ENCODE results near the gene MZT2A.
"Not testable (repeated sequence)": the region's sequence is repeated elsewhere in the genome, so short reads cannot be mapped to it uniquely, and the experiment has no call there.

The MZT2A gene

DNA sequence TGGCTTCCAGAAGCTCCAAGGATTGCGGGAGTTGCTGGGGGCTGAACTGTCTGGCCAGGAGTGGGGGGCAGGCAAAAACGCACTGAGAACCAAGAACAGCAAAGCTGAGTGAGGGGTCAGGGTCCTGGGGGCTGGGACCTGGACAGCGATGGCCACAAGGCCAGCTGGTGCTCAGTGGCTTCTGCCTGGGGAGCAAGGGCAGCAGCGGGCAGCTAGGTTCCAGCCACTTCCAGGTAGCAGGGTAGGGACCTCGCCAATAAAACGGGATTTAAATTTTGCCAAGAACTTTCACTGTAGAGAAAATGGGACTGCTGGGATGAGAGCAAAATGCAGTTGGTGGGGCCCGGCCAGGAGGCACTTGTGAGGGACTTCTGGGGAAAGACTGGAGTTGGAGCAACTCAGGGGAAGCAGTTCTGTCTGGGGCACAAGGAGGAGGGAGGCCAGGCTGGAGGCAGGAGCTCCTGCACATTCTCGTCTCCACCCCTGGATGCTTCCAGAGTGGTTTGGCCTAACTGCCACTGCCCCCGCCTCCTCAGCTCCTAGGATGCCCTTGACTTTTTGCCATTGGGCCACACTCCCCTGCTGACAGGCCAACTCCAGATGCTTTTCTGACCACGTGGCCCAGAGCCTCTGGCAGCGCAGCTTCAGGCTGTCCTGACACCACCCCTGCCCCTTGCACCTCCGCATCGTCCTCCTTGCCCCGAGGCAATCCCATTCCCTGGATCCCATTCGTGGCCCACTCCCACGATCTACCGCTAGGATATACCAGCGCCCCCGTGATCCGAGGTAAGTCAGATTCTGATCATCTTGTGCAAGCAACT lies 30.0 kb upstream of the MZT2A start:
- DNase-seq (ENCODE audit: low read depth, low spot score) = no peak
- no peak overlapping the region for H3K4me3 ChIP-seq (ENCODE audit: low read length)

DNA sequence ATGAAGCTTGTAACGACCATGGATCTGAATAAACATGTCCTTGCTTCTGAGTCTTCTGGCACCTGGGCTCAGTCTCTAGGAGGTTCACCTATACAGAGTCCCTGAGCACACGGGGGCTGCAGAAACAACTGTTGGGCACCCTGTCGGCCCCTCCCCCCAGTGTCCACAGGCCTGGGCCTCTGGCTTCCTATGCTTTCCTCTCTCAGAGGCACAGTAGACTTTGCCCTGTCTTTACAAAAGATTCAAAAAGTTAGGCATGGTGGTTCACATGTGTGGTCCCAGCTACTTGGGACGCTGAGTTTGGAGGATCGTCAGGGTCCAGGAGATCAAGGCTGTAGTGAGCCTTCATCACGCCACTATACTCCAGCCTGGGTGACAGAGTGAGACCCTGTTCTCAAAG lies 29.3 kb upstream of the MZT2A start:
- DNase-seq (ENCODE audit: low read depth, low spot score); H3K4me3 ChIP-seq (ENCODE audit: low read length): not testable (repeated sequence)

DNA sequence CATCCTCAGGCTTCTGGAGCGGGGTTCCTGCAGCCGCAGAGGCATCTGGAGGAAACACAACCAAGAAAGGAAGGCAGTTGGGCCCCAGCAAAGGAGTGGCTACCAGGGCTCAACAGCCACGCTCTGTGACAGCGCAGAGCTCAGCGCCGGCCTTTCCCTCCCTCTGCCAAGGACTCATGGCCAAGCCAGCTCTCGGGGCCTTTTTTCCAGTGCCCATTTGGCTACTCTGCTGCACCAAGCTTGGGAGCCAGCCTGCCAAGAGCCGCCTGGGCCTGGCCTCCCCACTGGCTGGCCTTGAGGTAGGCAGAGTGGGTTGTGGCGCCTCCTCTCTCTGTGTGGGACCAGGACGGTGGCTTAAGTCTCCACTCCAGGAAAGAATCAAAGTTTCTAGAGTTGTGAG lies 28.3 kb upstream of the MZT2A start:
- DNase-seq (ENCODE audit: low read depth, low spot score) = no peak
- no peak overlapping the region for H3K4me3 ChIP-seq (ENCODE audit: low read length)

DNA sequence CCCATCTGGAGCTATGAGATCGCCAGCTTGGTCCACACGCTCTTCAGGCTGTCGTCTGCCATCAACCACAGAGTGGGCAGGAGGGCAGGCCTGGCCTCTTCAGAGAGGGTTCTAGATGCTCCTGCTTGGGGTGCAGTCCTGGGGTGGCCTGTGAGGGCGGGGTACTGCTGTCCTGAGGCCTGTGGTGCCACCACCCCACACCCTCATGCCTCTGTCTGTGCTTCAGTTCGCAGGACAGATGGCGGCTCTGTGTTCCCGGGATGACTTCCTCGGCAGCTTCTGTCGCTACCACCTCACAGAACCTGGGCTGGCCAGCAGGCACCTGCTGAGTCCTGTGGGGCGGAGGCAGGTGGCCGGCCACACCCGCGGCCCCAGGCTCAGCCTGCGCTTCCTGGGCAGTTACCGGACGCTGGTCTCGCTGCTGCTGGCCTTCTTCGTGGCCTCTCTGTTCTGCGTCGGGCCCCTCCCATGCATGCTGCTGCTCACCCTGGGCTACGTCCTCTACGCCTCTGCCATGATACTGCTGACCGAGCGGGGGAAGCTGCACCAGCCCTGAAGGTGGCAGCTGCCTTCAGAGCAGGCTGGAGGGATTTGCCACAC lies 27.8 kb upstream of the MZT2A start:
- H3K4me3 ChIP-seq (ENCODE audit: low read length); DNase-seq (ENCODE audit: low read depth, low spot score): not testable (repeated sequence)

DNA sequence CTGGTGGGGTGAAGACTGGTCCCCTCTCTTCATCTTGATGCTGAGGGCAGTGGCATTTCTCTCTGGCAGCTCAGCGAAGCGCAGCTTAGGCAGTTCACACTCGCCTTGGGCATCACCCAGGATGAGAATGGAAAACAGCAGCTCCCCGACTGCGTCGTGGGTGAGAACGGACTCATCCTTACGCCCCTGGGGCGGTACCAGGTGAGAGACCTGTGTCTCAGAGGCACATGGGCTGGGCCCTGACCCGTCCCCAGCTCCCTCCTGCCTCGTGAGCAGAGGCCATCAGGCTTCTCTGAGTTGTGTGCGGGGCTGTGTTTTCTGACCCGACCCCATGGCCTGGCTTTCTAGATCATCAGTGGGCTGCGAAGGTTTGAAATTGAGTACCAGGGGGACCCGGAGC lies 27.3 kb upstream of the MZT2A start:
- H3K4me3 ChIP-seq (ENCODE audit: low read length) = no peak overlapping the region
- no peak for DNase-seq (ENCODE audit: low read depth, low spot score)

DNA sequence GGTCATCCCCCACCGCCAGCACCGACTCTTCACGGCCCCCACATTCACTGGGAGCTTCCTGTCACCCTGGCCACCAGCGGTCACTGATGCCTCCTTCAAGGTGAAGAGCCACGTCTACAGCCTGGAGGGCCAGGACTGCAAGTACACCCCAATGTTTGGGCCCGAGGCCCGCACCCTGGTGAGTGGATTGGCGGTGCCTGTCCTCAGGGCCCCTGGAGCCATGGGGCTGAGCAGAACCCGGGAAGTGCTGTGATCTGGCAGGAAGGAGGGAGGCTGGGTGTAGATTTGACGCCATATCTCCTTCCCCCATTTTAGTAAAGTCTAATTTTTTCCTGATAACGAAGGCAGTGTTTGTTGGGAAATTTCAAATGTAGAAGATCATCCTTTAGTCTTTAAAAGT lies 26.3 kb upstream of the MZT2A start:
- not testable (repeated sequence) for DNase-seq (ENCODE audit: low read depth, low spot score)

DNA sequence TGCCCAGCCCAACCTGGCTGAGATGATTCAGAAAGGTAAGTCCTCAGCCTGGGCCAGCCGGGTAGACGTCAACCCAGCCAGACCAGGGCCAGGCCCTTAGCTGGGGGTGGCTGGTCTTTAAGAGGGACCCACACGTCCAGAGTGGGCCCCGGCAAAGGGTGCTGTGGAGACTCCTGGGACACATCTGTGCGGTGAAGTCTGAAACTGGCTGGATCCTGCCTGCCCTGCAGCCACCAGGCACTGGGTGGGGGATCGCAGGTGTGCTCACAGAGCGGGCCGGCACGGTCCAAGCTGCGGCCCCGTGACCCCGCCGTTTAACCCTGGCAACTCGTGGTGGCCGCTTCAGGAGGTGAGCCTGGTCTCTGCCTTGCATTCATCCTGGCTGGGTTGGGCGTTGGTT lies 25.7 kb upstream of the MZT2A start:
- not testable (repeated sequence) for DNase-seq (ENCODE audit: low read depth, low spot score); H3K4me3 ChIP-seq (ENCODE audit: low read length)

More for the DNA sequence above, 26.3 kb upstream of the MZT2A start:
- not testable (repeated sequence) for H3K4me3 ChIP-seq (ENCODE audit: low read length)

DNA sequence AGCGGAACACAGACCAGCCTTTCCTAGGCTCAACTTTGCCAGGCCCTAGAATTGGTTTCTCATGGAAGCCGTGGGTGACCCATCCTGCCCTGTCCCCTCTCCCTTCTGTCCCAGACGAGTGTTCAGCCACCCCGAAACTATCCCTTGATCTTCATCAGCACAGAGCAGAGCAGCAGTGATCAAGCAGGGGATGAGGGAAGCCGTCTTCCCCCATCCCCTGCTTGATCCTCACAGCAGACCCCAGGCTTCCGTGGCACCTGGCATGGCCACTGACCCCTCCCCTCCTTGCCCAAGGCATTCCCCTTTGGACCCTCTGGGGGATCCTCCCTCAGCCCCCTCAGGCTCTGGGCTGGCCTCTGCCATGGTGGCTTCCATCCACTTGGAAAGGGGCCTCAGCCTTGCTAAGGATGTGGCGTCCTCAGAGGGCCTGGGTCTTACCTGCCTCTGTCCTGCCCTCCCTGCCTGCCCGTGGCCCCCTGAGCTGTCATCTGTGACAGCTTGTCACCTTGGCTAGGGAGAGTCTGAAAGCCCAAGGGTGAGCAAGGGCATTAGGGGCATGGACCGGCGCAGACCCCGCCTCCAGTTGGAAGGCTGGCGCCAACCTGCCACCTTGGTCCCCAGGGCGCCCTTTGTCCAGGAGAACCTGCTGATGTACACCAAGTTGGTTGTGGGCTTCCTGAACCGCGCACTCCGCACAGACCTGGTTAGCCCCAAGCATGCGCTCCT lies 25.1 kb upstream of the MZT2A start:
- DNase-seq (ENCODE audit: low read depth, low spot score) = no peak
- no peak overlapping the region for H3K4me3 ChIP-seq (ENCODE audit: low read length)

DNA sequence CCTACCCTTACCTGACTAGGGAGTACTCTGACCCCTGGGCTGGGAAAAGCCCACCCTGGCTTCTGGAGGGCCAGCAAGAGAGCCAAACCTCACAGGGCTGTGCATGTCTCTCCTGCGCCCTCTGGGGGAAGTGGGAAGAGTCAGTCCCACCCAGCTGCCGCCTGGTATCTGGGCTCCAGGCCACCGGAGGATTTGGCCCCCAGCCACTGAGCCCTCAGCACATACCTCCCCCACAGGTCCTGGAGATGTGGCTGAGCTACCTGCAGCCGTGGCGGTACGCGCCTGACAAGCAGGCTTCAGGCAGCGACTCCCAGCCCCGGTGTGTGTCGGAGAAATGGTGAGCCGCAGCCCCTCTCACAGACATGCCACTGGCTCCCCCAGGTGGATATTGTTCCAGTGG lies 24.4 kb upstream of the MZT2A start:
- DNase-seq (ENCODE audit: low read depth, low spot score); H3K4me3 ChIP-seq (ENCODE audit: low read length): not testable (repeated sequence)

DNA sequence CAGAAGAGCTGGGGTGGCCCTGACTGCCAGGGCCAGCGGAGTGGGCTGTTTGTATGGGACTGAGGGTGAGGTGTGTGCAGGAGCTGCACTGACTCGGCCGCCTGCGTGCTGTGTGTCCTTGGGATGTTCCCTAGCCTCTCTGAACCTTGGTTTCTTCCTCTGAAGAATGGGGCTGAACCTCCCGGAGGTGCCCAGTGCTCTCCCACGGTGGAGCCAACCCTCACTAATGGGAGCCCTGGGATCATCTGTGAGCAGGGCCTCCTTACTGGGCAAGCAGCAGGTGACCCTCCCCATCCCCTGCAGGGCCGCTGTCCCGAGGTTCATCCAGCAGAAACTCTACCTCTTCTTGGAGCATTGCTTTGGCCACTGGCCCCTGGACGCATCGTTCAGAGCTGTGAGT lies 23.8 kb upstream of the MZT2A start:
- DNase-seq (ENCODE audit: low read depth, low spot score) = no peak
- H3K4me3 ChIP-seq (ENCODE audit: low read length) = no peak overlapping the region

DNA sequence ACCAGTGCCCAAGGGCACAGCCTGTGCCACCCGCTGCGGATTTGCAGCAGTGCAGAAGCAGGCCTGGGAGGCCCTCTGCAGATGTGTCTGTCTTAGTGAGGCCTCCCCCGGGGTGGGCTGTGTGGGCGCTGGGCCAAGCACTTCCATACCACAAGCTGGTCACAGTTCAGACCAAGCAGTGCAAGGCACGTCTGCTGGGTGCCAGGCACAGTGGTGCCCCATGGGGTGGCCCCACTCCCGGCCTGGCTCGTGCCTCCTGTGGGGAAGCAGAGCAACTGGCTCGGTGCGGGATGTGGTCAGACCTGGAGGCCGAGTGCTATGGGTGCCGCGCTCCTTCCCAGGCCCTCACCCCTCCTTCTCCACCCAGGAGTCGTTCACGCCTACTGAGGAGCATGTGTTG lies 23.0 kb upstream of the MZT2A start:
- not testable (repeated sequence) for DNase-seq (ENCODE audit: low read depth, low spot score)

DNA sequence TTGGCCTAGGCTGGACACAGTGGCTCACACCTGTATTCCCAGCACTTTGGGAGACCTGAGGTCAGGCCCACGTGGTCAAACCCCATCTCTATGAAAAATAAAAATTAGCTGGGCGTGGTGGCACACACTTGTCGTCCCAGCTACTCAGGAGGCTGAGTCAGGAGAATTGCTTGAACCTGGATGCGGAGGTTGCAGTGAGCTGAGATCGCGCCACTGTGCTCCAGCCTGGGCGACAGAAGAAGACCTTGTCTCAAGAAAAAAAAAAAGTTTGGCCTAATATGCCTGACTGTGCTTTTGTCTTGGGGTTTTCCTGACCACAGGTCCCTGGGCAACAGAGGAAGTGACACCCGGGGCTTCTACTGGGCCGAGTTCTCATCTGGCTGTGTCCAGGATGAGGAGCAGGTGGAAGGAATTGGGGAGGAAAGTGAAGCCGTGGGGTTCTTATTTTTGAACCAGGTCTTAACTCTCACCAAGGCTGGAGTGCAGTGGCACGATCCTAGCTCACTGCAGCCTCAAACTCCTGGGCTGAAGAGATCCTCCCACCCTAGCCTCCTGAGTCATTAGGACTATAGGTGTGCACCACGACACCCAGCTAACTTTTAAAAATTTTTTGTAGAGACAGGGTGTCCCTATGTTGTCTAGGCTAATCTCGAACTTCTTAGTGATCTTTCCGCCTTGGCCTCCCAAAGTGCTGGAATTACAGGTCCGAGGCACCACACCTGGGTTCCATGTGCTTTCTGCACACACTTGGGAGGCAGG lies 22.4 kb upstream of the MZT2A start:
- not testable (repeated sequence) for DNase-seq (ENCODE audit: low read depth, low spot score); H3K4me3 ChIP-seq (ENCODE audit: low read length)

More for the DNA sequence above, 23.0 kb upstream of the MZT2A start:
- H3K4me3 ChIP-seq (ENCODE audit: low read length) = not testable (repeated sequence)

DNA sequence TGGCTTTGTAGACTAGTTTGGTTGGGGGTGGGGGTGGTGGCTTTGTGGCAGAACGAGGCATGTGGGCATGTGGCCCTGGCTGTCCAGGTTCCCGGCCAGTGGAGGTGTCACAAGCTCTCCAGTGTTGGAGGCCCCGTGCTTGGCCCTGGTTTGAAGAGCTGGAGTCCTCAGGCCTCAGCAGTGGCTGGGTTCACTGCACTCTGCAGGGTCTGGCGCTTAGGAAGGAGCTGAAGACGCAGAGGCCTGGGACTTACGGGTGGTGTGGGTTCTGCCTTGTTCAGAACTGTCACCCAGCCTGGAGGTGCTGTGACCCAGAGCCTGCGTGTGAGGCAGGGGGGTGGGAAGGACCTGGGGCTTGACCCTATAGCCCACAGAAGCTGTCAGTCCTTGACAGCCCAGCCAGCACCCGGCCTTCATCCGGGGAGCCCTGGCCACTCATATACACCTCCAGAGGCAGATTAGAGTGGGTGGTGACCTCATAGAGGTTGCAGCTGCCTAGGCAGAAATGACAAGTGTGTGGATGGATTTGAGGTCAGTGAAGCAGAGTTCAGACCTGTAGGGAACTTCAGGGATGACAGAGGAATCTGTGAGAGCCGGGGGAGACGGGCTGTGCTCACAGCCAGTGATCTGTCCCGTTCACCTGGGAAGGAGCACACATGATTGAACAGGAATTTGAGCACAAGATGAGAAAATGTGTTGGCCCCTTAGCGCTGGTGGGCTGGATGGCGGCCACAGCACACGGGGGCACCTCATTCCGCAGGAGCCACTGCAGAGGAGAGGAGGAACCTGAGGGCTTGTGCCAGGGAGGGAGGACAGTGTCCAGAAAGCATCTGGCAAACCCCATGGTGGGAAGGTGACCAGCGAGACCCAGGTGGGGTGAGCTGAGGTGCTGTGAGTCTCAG lies 20.0 kb upstream of the MZT2A start:
- H3K4me3 ChIP-seq (ENCODE audit: low read length); DNase-seq (ENCODE audit: low read depth, low spot score): not testable (repeated sequence)

DNA sequence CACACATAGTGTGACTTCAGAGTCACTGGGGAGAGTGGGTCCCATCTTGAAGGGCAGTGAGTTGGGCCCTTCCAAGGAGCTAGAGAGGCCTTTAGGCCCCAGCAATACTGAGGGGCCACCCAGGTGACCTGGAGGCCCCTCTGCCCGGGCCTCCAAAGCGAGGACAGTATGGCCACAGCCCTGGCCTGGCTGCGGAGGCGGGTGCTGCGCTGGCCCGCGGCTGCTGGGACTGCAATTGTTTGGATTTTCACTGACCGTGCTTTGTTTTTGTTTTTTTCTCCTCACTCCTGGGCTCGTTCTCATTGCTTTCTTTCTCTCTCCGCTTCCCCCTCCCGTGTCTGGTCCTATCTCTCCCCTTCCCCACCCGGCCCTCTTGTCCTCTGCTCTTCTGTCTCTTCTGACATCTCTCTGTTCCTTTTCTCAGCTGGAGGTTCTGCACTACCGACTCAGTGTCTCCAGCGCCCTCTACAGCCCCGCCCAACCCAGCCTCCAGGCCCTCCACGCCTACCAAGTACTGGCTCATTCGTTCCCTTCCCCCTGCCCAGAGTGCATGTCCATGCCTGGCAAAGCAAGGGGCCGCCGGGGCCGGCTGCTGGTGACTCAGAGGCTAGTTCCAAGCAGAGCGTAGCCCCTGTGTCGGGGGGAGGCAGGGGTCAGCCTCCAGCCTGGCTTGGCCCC lies 19.2 kb upstream of the MZT2A start:
- DNase-seq (ENCODE audit: low read depth, low spot score); H3K4me3 ChIP-seq (ENCODE audit: low read length): not testable (repeated sequence)

DNA sequence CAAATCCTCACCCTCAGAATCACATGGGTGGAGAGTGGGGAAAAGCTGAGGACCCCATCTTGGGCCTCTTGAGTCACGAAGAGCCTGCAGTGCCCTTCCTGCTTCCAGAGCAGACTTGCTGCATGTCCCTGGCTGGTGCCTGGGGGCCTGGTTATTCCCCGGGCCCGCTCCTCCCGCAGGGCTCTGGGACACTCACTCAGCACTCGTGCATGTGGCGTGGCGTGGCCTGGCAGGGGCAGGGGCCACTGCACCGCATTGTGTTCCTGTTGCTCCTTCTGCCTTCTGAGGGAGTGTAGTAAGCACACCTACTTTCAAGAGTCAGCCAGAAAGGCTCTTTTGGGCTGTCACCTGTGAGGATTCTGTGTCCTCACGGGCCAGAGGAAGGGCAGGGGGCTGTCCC lies 17.4 kb upstream of the MZT2A start:
- no peak for DNase-seq (ENCODE audit: low read depth, low spot score)
- no peak overlapping the region for H3K4me3 ChIP-seq (ENCODE audit: low read length)

DNA sequence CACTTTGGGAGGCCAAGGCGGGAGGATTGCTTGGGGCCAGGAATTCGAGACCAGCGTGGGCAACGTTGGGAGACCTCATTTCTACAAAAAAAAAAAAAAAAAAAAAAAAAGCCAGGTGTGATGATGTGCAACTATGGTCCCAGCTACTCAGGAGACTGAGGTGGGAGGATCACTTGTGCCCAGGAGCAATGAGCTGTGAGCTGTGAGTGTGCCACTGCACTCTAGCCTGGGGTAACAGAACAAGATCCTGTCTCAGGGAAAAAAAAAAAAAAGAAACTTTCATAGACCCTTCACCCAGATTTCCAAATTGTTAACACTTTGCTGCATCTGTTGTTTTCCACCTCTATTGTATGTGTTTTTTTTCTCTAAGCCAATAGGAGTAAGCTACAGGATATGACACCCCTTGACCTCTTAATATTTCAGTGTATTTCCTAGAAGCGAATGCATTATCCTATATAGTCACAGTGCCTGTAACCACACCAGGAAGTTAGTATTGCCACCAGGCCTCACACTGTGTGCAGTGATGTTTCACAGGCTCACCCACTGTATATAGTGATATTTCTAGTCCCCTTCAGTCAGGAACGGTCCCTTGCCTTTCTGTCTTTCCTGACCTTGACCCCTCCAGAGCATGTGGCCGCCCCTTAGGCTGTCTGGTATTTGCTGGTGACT lies 12.0 kb upstream of the MZT2A start:
- not testable (repeated sequence) for DNase-seq (ENCODE audit: low read depth, low spot score); H3K4me3 ChIP-seq (ENCODE audit: low read length)

DNA sequence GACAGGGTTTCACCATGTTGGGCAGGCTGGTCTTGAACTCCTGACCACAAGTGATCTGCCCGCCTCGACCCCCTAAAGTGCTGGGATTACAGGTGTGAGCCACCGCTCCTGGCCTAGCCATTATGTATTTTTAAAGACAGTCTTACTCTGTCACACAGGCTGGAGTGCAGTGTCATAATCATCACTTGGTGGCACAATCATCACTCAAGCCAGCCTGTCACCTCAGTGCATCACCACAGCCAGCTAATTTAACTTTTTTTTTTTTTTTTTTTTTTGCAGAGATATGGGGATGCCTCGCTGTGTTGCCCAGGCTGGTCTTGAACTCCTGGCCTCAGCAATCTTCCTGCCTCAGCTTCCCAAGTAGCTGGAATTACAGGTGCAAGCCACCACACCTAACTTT lies 11.4 kb upstream of the MZT2A start:
- not testable (repeated sequence) for DNase-seq (ENCODE audit: low read depth, low spot score); H3K4me3 ChIP-seq (ENCODE audit: low read length)
